SK-N-MC (cell line): ENCODE measurements around the gene ZNF740.

Source experiments
- EZH2 ChIP-seq: fragments of 200-600 bp; sonication (generic); IDR thresholded peaks from one replicate; pipeline ENCODE4 v1.6.1; 2017; ENCODE audit warnings: antibody characterized with exemption
- FOXP2 ChIP-seq: optimal IDR thresholded peaks from 2 replicates; pipeline ENCODE3; 2011; ENCODE audit warnings: mild to moderate bottlenecking, moderate library complexity; ENCODE audit not compliant: insufficient read depth; ENCODE audit errors: extremely low read length, control extremely low read depth
- POLR2AphosphoS5 ChIP-seq: IDR thresholded peaks from 2 replicates; pipeline ENCODE4 v1.6.1; 2012; ENCODE audit warnings: mild to moderate bottlenecking, low read depth, low read length, borderline replicate concordance

GRCh38 chr12:53208877-53209463 lies 28.4 kb downstream of the ZNF740 start:
- TF ChIP-seq POLR2AphosphoS5 (no peak), EZH2 (no peak), FOXP2 (no peak)
